ENCODE results near the gene SLC2A9.

DNA sequence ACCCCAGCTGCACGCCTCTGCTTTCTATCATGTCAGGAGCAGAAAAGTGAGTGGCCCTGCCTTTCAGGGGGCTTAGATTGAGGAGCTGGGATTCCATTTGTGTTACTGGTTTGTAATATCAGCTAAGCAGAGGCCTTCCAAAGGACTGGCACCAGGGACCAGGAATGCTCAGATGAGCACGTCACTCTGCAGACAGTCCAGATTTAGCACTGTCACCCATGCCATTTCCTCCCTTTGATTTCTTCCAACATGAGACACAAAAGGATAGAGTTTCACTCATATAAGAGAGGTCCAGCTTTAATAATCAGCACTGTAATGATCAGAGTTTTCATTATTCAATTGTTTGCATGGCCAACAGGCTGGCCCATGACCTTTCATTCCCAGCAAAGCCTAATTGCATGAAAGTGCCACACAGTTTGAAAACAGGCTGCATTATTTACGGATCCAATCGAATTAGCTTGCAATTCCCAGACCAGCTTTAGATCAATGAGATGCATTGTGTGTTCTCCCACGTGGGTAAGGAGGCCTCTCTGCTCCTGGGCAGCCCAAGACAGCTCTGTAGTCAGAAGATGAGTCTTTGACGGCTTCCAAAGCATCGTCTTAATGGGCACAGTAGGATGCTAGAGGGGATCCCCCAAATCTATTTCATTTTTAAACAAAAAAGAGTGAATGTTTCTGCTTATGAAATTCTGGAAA is 9.8 kb upstream of the SLC2A9 start:
- no peak for TF ChIP-seq BHLHE40 (IDR thresholded peaks at IDR 0.05; ENCODE audit: low read depth, low read length)
- TF ChIP-seq SMC3 (IDR thresholded peaks at IDR 0.05): no peak
- TF ChIP-seq POLR2A (IDR thresholded peaks at IDR 0.05; ENCODE audit: low read length): no peak
- no peak for TF ChIP-seq REST (IDR thresholded peaks at IDR 0.05)
- no peak for TF ChIP-seq RCOR1 (IDR thresholded peaks at IDR 0.05; ENCODE audit: low read depth, low read length)
- TF ChIP-seq FOSL2 (IDR thresholded peaks at IDR 0.05): no peak
- no peak for TF ChIP-seq FOSL2 (CRISPR knock-in tag; IDR thresholded peaks at IDR 0.05)
- no peak for TF ChIP-seq CTCF (IDR thresholded peaks at IDR 0.05)

Data from A549 (cell line).